RWPE1 (cell line): ENCODE results near the gene AIG1.

ENCODE experiments used
- CTCF ChIA-PET: fragments of 350-600 bp; sonication (Branson Sonifier 250); formaldehyde crosslinking; extraction: SDS; loops from one replicate; lab custom pipeline; 2021; lab: Yijun Ruan, JAX
- POLR2A ChIA-PET: fragments of 400-600 bp; formaldehyde crosslinking; extraction: SDS; loops from one replicate; lab custom pipeline; 2020; ENCODE audit warnings: antibody characterized with exemption; ENCODE audit not compliant: low non-redundant PET; lab: Yijun Ruan, JAX
- DNase-seq: peaks from one replicate; pipeline ENCODE4 v3.0.0; 2012; ENCODE audit warnings: low spot score
- H3K27ac ChIP-seq: fragments of 450-650 bp; 2 replicates; pipeline ENCODE4 v1.5.1; 2017
- TF ChIP-seq, protein P1 (sequence below): fragments of 450-650 bp; conservative IDR thresholded peaks from 2 replicates; pipeline ENCODE4 v1.5.1; 2017; ENCODE audit warnings: low read depth, mild to moderate bottlenecking

Gene AIG1

DNA sequence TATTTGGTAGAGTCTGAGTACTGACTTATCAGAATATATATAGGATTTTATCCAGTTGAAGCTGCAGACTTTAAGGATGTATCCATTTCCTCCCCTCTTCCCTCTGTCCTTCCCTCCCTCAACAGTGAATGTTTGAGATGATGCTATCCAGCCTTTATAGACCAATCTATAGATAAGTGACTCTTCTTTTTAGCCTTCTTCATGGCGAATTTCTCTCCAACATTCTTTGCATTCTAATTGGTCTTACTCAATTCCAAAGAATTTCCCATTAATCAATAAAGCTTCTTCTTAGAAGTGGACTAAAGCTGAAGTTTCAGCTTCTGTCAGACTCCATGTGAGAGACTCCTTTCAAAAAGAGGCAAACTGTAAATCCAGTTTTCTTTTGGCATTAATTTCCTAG lies 99.3 kb downstream of the AIG1 start:
- TF ChIP-seq, protein P1, sequence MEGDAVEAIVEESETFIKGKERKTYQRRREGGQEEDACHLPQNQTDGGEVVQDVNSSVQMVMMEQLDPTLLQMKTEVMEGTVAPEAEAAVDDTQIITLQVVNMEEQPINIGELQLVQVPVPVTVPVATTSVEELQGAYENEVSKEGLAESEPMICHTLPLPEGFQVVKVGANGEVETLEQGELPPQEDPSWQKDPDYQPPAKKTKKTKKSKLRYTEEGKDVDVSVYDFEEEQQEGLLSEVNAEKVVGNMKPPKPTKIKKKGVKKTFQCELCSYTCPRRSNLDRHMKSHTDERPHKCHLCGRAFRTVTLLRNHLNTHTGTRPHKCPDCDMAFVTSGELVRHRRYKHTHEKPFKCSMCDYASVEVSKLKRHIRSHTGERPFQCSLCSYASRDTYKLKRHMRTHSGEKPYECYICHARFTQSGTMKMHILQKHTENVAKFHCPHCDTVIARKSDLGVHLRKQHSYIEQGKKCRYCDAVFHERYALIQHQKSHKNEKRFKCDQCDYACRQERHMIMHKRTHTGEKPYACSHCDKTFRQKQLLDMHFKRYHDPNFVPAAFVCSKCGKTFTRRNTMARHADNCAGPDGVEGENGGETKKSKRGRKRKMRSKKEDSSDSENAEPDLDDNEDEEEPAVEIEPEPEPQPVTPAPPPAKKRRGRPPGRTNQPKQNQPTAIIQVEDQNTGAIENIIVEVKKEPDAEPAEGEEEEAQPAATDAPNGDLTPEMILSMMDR: no peak
- ChIA-PET CTCF (no interaction called here), POLR2A (interaction anchor here (0.6 kb wide), 1 partner anchor 9 kb away, joined by 3 read pairs; no protein-coding TSS in a partner anchor)
- no peak overlapping the region for H3K27ac ChIP-seq
- no peak for DNase-seq

DNA sequence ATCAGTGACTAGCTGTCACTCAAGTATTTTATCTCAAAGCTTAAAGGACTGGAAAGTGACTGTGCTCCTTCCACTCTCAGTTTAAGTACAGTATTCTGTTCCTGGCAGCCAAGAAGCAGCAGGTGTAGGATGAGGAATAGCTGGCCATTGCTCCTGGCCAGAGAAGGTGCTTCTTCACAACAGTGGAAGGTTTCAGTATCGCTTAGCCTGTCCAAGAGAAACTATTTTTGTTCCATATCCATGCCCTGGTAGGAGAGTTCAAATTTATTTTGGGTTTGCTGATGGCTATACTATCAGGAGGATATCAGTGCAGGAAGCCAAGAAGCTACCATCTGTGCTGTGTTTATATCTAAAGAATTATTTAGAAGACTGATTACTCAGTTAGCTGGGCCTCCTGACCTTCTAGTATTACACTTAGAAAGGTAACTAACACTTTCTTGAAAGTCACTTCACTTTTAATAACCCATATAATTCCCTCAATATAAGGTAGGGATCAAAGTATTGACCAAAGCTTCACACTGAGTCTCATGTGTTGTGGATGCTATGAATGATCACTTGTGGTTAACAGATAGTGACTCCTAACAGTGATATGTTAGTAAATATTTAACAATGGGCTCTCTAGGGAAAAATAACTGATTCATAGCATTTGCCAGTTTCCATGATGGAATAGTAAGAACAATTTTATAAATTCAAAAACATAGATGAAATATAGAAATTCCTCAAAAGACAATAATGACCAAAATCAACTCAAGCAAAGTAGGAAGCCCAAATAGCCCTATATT lies 99.9 kb downstream of the AIG1 start:
- CTCF ChIA-PET: no interaction called here
- H3K27ac ChIP-seq: no peak overlapping the region
- POLR2A ChIA-PET: no interaction called here
- DNase-seq: no peak
- TF ChIP-seq, protein P1: no peak

DNA sequence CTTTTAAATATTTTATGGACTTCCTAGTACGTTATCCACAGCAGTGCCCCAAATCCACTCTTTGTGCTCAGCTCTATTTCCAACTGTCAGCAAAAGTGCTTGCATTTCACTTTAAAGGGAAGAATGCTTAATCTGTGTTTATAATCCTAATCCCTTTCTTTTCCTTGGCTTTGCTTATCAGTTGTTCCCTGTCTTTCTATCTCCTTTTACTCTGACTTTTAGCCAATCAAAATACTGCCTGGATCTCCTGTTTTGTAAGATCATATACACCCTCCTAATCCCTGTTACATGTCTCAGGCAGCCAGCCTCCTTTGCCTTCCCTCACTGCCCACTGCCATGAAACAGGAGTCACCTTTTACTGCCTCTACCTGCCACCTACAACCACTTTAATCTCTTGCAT lies 102.9 kb downstream of the AIG1 start:
- CTCF ChIA-PET: no interaction called here
- no peak overlapping the region for H3K27ac ChIP-seq
- TF ChIP-seq, protein P1: no peak
- POLR2A ChIA-PET: no interaction called here
- no peak for DNase-seq

DNA sequence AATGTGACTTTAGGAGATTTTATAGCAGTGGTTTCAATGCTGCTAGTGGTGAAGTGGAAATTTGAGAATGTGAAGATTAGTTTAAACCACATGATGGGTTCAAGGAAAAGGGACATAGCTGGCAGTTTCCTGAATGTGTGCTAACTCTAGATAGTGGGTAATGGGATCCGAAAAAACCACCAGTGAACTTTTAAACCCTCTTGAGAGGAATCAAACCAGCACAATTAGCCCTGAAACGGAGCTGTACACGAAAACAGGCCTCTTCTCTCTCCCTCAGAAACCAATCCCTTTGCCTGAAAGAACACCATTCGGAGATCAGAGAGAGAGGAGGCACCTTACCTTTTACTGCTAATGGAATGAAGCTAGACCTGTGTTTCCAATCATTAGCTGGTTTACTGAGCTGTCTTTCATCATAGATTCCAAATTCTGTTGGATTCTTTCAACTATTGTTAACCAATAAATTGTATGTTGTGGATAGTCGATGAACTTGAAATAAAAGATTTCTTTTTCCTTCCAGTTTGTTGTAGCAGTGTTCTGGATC lies 103.9 kb downstream of the AIG1 start:
- H3K27ac ChIP-seq: no peak overlapping the region
- ChIA-PET POLR2A (interaction anchor here (0.6 kb wide), 1 partner anchor 99 kb away, joined by 4 read pairs; no protein-coding TSS in a partner anchor), CTCF (no interaction called here)
- TF ChIP-seq, protein P1: no peak
- no peak for DNase-seq

DNA sequence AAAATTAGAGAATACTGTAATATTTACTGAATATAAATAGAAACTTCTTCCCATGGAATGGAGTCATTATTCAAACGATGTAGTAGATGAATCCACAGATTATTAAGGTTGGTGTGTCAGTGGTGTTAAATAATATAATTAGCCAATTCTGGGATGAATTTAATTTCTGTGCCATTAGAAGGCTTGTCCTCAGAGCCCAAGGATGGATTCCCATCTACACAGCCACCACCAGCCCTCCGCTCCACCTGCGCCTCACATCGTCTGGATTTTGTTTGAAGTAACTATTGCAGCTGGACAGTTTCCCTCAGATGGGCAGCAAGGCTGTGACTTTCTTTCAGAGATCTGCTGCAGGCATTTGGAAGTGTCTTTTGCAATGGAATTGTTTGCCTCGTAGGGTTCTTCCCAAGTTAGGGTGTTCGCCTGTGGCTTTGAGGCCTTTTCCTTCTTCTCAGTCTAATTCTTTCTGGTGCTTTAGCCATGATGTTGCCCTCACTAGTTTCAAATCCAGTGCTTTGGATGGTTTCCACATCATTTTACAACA lies 104.7 kb downstream of the AIG1 start:
- ChIA-PET CTCF (no interaction called here), POLR2A (no interaction called here)
- no peak for DNase-seq
- TF ChIP-seq, protein P1: no peak
- no peak overlapping the region for H3K27ac ChIP-seq

DNA sequence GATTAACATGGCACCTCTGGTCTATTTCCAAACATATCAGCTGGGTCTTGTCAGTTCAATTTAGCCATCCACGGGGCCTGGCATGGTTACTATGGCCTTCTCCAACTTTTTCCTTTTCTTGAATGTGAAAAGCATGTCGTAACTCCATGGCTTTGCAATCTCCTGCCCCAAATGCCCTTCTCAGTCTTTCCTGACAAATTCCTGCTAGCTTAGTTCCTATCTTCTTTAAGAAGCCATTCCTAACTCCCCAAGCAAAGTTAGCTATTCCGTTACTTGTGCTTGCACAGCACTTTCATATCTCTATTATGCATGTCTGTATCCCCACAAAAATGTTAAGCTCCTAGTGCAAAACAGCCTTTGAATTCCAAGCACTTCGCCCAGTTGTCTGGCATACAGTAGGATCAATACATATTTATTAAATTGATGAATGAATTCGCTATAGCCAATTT lies 105.6 kb downstream of the AIG1 start:
- POLR2A ChIA-PET: no interaction called here
- CTCF ChIA-PET: interaction anchor here (0.6 to 0.7 kb wide), 2 partner anchors 780 to 1896 kb away, joined by 3 read pairs; no protein-coding TSS in a partner anchor
- TF ChIP-seq, protein P1: no peak
- no peak overlapping the region for H3K27ac ChIP-seq
- no peak for DNase-seq
